Esophagus squamous epithelium (tissue), 4 donors: Measurements from ENCODE around the gene BPIFB1.

ENCODE experiments used
- POLR2A ChIP-seq, 4 donors: fragments of 450-650 bp; IDR thresholded peaks; one replicate each; pipeline ENCODE4 v1.6.1; 2017; ENCODE audit warnings: antibody characterized with exemption in 4 of 4, mild to moderate bottlenecking in 4 of 4, moderate library complexity in 3 of 4
- TF ChIP-seq, protein P1 (sequence below), 6 experiments: fragments of 450-650 bp in 4 of 6; fragments of 200-600 bp in 2 of 6; sonication (generic) in 2 of 6; IDR thresholded peaks; one replicate each; pipeline ENCODE4 v1.5.1; 2016 to 2019; ENCODE audit warnings: antibody characterized with exemption in 6 of 6, mild to moderate bottlenecking in 4 of 6, moderate library complexity in 4 of 6

GRCh38 chr20:33235696-33236095, 47.3 kb upstream of the BPIFB1 start, which contains the start of gene BPIFA1:
- TF ChIP-seq, protein P1, sequence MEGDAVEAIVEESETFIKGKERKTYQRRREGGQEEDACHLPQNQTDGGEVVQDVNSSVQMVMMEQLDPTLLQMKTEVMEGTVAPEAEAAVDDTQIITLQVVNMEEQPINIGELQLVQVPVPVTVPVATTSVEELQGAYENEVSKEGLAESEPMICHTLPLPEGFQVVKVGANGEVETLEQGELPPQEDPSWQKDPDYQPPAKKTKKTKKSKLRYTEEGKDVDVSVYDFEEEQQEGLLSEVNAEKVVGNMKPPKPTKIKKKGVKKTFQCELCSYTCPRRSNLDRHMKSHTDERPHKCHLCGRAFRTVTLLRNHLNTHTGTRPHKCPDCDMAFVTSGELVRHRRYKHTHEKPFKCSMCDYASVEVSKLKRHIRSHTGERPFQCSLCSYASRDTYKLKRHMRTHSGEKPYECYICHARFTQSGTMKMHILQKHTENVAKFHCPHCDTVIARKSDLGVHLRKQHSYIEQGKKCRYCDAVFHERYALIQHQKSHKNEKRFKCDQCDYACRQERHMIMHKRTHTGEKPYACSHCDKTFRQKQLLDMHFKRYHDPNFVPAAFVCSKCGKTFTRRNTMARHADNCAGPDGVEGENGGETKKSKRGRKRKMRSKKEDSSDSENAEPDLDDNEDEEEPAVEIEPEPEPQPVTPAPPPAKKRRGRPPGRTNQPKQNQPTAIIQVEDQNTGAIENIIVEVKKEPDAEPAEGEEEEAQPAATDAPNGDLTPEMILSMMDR (IDR thresholded peaks at IDR 0.05): no peak
- no peak for TF ChIP-seq POLR2A (IDR thresholded peaks at IDR 0.05)
